ENCODE measurements around the gene ARHGAP12.

DNA sequence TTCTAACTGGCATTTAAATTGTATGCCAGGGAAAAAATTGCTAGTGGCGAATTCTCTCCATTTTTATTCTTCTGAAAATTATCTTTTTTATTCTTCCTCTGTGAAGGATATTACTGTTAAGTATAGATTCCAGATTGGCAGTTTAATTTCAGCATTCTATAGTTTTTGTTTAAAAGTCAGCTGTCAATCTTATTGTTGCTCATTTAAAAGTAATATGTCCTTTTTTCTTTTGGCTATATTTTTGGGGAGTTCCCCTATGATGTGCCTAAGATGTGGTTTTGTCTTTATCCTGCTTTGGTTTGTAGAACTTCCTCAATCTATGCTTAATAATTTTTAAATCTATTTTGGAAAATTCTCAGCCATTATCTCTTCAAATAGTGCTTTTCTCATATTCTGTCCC, 135.9 kb downstream of the ARHGAP12 start:
- TF ChIP-seq, protein P1, sequence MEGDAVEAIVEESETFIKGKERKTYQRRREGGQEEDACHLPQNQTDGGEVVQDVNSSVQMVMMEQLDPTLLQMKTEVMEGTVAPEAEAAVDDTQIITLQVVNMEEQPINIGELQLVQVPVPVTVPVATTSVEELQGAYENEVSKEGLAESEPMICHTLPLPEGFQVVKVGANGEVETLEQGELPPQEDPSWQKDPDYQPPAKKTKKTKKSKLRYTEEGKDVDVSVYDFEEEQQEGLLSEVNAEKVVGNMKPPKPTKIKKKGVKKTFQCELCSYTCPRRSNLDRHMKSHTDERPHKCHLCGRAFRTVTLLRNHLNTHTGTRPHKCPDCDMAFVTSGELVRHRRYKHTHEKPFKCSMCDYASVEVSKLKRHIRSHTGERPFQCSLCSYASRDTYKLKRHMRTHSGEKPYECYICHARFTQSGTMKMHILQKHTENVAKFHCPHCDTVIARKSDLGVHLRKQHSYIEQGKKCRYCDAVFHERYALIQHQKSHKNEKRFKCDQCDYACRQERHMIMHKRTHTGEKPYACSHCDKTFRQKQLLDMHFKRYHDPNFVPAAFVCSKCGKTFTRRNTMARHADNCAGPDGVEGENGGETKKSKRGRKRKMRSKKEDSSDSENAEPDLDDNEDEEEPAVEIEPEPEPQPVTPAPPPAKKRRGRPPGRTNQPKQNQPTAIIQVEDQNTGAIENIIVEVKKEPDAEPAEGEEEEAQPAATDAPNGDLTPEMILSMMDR (IDR thresholded peaks at IDR 0.05) = no peak
- TF ChIP-seq ZFX (IDR thresholded peaks at IDR 0.05; ENCODE audit: borderline replicate concordance) = no peak
